Subcutaneous adipose tissue (tissue), 4 donors: ENCODE results near the gene CTBP2. TPM values are rescaled to one million over a fixed set of nuclear protein-coding genes. Genes with fewer than 3 reads are reported as not detected.

Source experiments
- total RNA-seq, 4 donors: library from RNA; depleted of rRNA; stranded (reverse); fragments of >200 nt; gene quantifications; one replicate each; pipeline ENCODE4 v1.1.0, GENCODE V29; 2016
- TF ChIP-seq, protein P1 (sequence below): fragments of 450-650 bp; IDR thresholded peaks from one replicate; pipeline ENCODE4 v1.5.1; 2016; ENCODE audit warnings: low read depth, mild to moderate bottlenecking, control low read depth, antibody characterized with exemption, moderate library complexity

CTBP2 gene
- total RNA-seq, 4 donors from 2014 or later: 22.3 to 52.2 (median 42.5) TPM

- TF ChIP-seq, protein P1, sequence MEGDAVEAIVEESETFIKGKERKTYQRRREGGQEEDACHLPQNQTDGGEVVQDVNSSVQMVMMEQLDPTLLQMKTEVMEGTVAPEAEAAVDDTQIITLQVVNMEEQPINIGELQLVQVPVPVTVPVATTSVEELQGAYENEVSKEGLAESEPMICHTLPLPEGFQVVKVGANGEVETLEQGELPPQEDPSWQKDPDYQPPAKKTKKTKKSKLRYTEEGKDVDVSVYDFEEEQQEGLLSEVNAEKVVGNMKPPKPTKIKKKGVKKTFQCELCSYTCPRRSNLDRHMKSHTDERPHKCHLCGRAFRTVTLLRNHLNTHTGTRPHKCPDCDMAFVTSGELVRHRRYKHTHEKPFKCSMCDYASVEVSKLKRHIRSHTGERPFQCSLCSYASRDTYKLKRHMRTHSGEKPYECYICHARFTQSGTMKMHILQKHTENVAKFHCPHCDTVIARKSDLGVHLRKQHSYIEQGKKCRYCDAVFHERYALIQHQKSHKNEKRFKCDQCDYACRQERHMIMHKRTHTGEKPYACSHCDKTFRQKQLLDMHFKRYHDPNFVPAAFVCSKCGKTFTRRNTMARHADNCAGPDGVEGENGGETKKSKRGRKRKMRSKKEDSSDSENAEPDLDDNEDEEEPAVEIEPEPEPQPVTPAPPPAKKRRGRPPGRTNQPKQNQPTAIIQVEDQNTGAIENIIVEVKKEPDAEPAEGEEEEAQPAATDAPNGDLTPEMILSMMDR: no peak
Observed at GRCh38 chr10:125156196-125156595, 4.2 kb downstream of the CTBP2 start.

DNA sequence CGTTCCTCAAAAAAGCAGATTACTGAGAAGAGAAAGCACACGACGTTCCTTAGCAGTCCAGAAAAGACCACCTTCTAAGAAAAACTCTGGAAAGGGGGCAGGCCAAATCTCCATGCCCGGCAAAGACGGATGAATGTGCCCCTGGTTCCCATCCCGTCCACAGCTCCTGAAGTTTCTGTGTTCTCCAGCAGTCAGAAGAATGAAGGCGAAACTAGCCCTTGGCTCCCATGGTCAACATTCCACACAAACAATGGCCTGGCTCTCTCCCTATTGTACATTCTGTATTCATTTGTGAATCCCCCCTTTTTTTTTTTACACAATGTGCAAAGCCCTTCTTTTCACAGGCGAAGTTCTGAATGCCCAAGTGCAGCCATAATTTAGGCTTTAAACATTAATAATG, 5.3 kb downstream of the CTBP2 start:
- TF ChIP-seq, protein P1: no peak

GRCh38 chr10:125154529-125154928, 5.8 kb downstream of the CTBP2 start:
- TF ChIP-seq, protein P1: no peak

- TF ChIP-seq, protein P1: no peak
Observed at GRCh38 chr10:125153703-125154490, 6.5 kb downstream of the CTBP2 start.

- TF ChIP-seq, protein P1: no peak
Observed at GRCh38 chr10:125152450-125153368, 7.7 kb downstream of the CTBP2 start.

DNA sequence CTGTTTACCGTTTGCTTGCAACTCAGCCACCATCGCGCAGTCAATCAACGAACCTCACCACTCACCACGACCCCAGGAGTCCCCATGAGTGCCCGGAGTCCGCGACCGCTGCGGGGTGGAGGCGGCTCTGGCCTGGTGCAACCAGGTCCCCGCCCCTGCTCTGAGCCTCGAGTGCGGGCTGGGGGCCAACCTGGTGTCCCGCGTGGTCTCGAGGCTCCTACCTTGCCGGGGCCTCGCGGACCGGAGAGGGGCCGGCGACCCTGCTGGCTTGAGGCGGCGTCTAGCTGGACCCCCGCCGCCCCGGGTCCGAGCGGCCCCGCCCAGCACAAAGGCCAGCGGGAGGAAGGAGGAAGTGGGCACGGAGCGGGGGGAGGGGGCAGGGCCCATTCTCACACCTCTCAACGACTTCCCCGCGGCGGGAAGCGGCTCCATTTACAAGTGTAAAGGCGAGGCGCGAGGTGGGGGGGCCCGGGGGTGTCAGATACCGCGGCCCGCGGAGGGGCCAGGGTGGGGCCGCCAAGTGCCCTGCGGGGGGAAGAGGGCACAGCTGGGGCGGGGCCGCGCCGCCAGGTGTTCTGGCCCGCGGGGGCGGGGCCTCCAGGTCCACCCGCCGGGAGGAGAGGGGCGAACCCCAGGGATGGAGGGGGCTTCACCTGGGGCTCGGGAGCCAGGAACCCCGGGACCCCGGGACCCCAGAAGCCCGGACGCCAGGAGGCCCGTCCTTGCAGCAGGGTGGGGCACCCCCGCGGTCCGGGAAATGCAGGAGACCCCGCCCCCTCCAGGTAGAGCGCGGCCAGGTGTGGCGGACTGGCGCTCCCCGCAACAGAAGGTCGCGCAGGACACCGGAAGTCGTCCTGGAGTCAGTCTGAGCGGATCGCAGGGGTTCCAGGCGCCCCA, 8.6 kb downstream of the CTBP2 start:
- TF ChIP-seq, protein P1: no peak
